DMS153 treated with DMSO at 0.1 percent for 48 hours (cell line): ENCODE measurements around the gene RBMY1B.
"Not testable (repeated sequence)": the region's sequence is repeated elsewhere in the genome, so short reads cannot be mapped to it uniquely, and the experiment has no call there.

ENCODE experiments used
- DNase-seq: peaks from one replicate; lab custom pipeline; 2025; ENCODE audit not compliant: unreplicated experiment; lab: John Stamatoyannopoulos, UW

RBMY1B gene

GRCh38 chrY:21511038-21511437, at the start of gene RBMY1B:
Gene RBMY1B (plus strand): TSS chrY:21511338. CDS start chrY:21513351, 2,013 bp downstream.
- not testable (repeated sequence) for DNase-seq

GRCh38 chrY:21462915-21463314, 48.2 kb upstream of the RBMY1B start:
- not testable (repeated sequence) for DNase-seq

- DNase-seq: no peak
Observed at GRCh38 chrY:21482967-21483366, 28.2 kb upstream of the RBMY1B start.

- not testable (repeated sequence) for DNase-seq
Observed at GRCh38 chrY:21534579-21534978, 23.4 kb downstream of the RBMY1B start, which contains the start of gene RBMY1A1. Gene RBMY1A1 (plus strand): TSS chrY:21534879. CDS start chrY:21536892, 2,013 bp downstream.

GRCh38 chrY:21559316-21559984, 48.3 kb downstream of the RBMY1B start:
- DNase-seq: not testable (repeated sequence)
